Endometrial microvascular endothelial cells (primary cell): ENCODE results near the gene TMEM109. TPM values are rescaled to one million over a fixed set of nuclear protein-coding genes. Genes with fewer than 3 reads are reported as not detected.

Source experiments
- in situ Hi-C: cut with HindIII; loops from 2 replicates; pipeline ENCODE4 v1.10.0; 2017; ENCODE audit warnings: low sequenced_read_pairs, low pct_unique_long_range_greater_than_20kb; ENCODE audit errors: inconsistent ontology term
- total RNA-seq: library from RNA; depleted of rRNA; stranded (reverse); fragments of >200 nt; gene quantifications from one replicate; pipeline ENCODE4 v1.2.3, GENCODE V29; 2015; ENCODE audit errors: inconsistent ontology term

The TMEM109 gene
- total RNA-seq, 1 donor from 2014 or later, result 190 TPM

DNA sequence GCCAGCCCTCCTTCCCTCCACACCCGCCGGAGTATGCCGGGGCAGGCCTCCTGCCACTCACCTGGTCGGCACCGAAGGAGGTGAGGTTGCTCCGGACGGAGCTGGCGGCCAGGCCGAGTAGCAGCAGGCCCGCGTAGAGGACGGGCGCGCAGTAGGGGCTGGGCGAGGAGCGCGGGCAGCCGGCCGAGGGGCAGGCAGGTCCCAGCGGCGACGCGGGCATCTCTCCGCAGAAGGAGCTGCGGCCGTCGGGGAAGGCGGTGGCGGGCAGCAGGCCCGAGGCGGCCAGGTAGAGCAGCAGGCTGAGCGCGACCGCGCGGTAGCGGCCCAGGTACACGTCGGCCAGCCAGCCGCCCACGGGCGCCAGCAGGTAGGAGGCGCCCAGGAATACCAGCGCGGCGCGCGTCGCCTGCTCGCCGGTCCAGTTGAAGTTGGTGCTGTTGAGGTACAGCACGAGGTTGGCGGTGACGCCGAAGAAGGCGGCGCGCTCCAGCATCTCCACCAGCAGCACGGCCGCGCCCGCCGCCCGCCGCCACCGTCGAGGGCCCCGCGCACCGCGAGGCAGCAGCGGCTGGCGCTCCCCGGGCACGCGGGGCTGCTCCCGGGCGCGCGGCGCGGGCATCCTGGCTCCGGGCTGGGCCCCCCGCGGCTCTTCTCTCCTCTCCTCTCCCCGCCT, 37.1 kb downstream of the TMEM109 start:
- in situ Hi-C loops, result no loop called here

DNA sequence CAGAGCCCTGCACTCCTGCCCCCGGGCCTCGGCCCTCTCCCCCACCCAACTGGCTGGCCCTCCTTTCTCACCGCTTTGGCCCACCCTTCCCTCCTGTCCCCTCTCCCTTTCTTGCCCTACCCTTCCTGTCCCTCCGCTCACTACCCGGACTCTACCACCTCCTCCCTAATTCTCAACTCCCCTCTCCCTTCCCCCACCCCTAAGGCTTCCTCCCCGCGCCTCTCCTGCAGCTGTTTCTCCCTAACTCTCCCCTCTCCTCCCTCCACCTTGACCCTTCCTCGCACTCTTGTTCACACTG, 37.6 kb downstream of the TMEM109 start:
- in situ Hi-C loops, result no loop called here

DNA sequence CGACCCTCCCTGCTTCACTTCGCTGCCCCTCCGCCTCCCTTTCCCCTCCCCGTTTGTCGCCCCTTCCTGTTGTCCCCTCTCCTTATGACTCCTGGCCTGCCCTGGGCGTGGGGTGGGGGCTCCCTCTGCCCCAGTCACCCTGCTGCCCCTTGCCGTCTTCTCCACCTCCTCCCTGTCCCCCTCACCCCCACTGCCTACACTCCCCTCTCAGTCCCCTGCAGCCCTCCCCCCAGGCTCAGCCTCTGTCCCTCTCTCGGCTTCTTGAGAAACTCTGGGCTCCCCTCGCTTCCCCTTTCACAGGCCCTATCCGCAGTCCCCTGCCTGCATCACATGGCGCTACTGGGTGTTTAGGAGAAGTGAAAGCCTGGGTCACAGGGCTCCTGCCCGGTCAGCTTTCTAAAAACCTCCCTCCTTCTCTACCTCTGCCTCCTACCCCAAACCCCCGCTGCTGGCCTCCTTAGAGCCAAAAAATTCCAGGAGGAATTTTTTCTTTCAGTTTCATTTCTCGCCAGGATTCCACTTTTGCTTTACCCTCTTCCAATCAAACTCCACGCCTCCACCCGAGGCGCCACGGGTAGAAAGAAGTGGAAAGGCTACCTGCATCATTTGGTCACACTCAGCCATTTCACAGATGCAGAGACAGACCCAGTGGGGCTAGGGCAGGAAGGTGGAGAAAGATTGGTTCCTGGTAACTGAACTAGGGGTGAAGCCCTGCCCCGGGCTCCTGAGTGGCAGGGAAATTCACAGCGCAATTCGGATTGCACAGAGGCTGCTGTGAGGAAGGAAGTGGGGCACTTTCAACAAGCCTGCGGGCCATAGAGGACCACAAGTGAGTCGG, 38.2 kb downstream of the TMEM109 start, which contains the start of gene SLC15A3:
TSS of gene SLC15A3 (minus strand) at position 273 of the 838 bp plus-strand sequence. CDS start 625 bp downstream, outside the sequence.
- in situ Hi-C loops, result no loop called here

DNA sequence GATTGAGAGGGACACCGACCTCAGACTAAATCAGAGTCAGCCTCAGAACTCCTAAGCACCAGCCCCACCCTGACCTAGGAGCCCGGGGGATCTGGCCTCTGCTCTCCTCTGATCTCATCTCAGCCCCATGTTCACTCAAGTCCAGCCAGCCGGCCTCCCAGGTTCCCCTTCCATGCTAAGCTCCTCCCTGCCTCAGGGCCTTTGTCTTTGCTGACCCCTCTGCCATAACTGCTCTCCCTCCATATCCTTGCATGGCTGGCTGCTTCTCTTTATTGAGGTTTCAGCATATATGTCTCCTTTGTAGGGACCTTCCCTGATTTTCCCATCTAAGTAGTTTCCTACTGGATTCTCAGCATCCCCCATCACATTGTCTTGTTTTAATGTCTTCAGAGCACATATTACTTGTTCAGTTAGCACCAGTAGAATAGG, 38.8 kb downstream of the TMEM109 start:
- in situ Hi-C loops, result no loop called here

DNA sequence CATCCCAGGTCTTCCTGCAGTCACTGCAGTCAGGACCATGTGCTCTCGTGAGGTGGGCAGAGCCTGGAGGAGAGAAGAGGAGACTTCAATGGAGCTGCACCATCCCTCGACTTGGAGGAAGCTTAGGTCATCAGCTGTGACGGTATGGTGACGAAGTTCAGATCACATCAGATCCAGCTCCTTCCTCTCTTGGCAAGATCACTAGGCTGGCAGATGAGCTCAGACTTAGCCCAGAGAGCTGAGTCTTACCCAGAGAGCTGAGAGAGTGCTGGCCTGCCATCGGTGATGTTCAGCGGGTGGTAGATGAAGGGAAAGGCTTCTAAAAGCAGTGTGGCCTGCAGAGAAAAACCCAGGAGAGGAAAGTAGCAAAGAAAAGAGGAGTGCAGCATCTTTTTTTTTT, 39.8 kb downstream of the TMEM109 start:
- in situ Hi-C loops, result no loop called here

DNA sequence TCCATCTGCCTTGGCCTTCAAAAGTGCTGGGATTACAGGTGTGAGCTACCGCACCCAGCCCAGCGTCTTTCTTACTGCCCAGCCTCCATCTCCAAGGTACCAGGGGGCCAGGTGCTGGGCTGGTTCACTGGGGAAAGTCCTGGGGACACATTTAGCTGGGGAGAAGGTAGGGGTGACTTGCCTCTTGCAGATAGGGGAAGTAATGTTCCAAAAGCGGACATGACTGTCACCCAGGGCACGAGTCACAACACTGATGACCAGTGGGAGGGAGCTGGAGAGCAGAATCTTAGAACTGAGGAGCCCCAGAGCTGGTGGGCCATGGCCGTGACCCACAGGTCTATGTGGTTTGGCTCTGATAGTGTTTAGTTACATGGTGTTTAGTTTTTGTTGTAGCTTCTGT, 40.5 kb downstream of the TMEM109 start:
- in situ Hi-C loops, result no loop called here

DNA sequence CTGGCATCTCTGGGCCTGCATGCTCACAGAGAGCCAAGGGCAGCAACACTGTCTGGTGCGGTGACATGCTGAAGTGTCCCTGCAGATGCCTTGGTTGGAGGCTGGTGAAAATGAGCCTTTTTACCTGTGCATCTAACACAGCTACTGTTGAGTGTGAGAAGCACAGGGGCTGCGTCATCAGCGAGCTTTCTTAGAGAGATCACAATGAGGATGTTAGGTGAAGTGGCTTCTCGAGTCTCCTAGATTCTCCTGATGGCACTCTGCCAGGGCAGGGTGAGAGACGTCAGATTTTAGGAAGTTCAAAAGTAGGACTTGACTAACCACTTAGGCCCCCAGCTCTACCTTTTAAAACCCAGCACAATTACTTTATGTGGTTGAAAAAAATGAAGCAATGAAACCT, 41.6 kb downstream of the TMEM109 start:
- in situ Hi-C loops, result no loop called here

DNA sequence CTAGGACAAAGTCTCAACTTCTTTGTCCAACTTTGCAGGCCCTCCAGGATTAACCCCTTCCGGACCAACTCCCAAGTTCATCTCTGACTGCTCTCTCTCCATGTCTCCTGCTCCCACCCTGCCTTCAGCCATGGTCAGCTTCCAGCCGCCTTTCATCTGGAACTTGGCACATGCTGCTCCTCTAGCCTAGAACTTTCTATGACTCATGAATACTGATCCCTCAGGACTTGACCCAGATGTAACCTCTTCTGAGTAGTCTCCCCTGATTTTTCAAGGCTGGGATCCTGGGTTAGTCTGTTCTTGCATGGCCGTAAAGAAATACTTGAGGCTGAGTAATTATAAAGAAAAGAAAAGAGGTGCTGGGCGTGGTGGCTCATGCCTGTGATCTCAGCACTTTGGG, 43.2 kb downstream of the TMEM109 start:
- in situ Hi-C loops, result no loop called here

DNA sequence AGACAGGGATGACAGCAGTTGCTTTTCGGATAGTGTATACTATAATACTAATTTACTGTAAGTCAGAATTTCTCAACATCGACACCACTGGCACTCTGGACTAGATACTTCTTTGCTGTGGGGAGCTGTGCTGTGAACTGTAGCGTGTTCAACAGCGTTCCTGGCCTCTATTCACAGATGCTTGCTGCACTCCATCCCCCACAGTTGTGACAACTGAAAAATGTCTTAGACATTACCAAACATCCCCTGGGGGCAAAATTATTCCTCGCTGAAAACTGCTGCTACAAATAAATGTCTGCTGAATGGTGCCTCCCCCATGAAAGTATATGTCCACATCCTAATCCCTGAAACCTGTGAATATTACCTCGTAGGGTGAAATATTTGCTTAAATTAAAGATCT, 45.5 kb downstream of the TMEM109 start:
- in situ Hi-C loops, result no loop called here

DNA sequence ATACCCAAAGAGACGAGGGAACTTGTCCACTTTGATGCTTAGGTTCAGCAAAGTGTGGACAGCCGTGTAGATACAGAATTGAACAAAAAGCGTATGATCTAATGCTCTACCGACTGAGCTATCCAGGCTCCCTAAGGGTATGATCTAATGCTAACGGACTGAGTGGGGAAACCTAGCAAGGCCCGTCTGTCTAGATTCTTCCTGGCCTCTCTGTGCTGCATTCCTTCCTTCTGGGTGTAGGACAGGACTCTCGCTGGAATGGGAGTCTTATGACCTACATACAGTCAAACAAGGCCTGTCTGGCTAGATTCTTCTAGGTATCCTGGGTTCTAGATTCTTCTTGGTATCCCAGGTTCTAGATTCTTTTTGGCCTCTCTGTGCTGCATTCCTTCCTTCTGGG, 46.4 kb downstream of the TMEM109 start:
- in situ Hi-C loops, result no loop called here

DNA sequence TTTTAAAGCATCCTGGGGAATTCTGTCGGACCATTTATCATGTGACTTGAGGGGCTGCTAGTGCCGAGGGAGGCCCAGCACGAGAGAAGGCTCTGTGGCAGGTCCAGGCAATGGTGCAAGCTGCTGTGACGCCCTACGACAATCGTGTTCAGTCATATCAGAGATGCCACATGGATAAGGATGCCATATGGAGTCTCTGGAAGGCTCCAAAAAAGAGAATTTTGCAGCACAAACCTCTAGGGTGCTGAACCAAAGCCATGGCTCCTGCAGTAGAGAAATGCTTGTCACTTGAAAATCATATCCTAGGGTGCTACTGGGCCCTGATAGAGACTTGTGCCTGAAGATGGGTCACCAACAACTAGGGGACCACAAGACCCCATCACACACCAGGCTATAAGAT, 50.8 kb downstream of the TMEM109 start:
- in situ Hi-C loops, result no loop called here

DNA sequence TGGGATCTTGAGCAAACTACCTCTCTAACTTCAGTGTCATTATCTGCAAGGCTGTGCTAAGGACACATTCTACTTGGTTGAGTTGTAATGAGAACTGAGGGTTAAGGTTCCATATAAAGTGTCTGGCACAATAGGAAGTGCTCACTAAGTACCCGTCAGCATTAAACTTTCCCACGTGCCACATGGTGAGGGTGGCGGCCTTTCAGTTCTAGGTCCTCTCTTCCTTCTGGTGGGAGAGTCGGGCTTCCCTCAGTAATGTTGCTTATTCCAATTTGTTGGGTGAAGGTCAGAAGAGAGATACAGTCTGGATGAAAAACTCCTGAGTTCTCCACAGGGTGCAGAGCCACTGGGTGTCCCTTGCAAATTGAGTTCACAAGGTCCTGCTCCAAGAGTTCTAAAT, 52.9 kb downstream of the TMEM109 start:
- in situ Hi-C loops, result no loop called here

DNA sequence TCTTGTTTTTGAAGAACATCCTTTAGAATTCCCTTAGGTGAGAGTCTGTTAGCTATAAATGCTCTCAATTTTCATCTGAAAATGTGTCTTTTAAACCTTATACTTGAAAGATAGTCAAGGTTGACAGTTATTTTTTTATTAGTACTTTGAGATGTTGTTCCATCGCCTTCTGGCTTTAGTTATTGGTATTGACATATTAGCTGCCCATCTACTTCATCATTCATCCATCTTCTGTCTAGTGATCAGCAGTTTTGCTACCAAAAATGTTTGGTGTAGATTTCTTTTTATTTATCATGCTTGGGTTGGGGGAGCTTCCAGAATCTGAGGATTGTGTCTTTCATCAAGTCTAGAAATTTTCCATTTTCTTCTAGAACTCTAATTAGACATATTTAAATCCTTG, 54.3 kb downstream of the TMEM109 start:
- in situ Hi-C loops, result no loop called here

DNA sequence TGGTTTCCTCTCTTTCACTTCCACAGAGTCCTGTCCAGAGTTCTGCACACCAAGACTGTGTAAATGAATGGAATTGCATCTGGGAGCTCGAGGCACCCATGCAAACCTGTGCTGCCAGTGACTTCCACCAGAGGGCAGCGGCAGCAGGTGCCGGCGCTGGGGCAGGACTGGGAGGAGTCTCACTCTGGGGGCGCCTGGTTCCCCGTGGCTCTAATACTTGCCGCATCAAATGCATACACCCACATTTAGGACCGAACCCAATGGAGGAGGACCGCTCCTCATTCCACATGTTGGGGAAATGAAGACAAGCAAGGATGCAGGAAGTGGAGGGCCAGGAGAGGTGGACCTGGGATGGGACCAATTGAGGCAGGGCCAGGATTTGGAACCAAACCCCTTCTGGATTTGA, 56.4 kb downstream of the TMEM109 start:
- in situ Hi-C loops, result no loop called here

DNA sequence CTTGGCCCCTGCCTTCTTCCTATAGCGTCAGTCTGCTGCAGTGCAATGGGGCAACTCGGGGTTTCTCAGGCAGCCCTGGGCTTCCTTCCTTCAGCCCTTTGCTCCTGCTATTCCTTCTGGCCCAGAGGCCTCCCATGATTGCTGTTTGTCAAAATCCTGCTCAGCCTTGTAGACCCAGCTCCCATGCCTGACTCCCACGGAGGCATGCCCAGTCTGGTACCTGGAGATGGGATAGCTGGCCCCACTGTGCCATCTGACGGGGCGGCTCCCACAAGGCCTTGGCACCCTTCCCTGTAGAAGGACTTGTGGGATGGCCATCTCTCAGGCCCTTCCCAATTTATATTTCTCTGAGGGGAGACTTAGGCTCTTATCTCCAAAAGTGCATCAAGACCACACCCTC, 56.9 kb downstream of the TMEM109 start:
- in situ Hi-C loops, result no loop called here

DNA sequence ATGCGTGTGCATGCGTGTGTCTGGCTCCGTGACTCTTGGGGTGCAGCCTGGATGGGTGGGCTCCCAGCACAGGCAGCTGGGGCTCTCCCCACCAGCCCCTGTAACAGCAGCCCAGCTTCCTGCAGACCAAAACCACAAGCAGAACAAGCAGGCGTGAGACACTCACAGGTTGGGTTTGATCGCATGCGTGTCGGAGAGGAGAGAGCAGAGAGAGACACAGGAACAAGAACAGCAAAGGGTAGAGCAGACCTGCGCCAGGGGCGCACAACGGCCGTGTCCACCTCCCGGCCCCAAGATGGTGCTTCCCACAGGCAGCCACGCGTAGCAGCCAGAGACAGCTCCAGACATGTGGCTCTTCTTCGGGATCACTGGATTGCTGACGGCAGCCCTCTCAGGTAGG, 57.6 kb downstream of the TMEM109 start, which contains the start of gene CD6:
TSS of gene CD6 (plus strand) at position 161 of the 400 bp plus-strand sequence. CDS start at position 347, 186 bp downstream.
- in situ Hi-C loops, result no loop called here

DNA sequence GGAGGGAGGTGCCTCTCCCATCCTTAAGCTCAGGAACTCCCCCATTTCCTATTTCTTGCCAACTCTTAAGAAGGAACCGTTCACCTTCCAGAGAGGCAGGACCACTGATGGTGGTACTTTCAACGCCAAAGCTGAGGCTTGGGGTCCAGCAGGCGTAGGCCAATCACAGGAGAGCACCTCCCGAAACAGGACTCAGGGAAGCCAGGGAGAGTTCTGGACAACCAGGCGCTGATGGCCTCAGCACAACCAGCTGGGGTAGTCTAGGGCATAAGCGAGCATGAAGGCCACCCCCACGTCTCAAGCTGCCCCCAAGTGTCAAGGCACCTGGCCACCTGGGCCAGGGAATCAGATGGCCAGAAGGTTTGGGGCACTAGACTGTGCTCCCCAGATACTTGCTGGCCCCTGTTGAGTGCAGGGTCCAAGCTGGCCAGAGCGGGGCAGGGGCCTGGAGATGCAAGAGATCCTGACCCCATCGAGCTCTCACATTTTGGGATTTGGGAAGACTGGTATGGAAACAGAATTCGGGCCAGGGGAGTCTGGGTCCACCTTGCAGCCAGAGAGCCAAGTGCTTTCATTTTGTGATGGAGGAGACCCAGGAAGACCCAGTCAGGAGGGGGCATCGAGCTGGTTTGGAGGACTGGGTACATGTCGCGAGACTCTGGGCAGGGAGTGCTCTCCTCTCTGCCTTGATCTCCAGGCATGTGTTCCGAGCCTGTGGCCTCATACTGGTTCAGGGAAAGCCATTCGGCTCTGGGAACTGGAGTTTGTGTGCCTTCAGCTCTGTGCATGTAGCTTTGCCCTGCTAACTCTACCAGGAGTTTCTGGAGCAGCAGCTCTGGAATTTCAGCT, 58.4 kb downstream of the TMEM109 start:
- in situ Hi-C loops, result no loop called here
